Fibroblast of the conjunctiva (primary cell): Measurements from ENCODE around the gene LRMDA.

Experiments
- DNase-seq: peaks from one replicate; pipeline ENCODE4 v3.0.0-alpha.2; 2010; ENCODE audit warnings: low read depth

Gene LRMDA

DNA sequence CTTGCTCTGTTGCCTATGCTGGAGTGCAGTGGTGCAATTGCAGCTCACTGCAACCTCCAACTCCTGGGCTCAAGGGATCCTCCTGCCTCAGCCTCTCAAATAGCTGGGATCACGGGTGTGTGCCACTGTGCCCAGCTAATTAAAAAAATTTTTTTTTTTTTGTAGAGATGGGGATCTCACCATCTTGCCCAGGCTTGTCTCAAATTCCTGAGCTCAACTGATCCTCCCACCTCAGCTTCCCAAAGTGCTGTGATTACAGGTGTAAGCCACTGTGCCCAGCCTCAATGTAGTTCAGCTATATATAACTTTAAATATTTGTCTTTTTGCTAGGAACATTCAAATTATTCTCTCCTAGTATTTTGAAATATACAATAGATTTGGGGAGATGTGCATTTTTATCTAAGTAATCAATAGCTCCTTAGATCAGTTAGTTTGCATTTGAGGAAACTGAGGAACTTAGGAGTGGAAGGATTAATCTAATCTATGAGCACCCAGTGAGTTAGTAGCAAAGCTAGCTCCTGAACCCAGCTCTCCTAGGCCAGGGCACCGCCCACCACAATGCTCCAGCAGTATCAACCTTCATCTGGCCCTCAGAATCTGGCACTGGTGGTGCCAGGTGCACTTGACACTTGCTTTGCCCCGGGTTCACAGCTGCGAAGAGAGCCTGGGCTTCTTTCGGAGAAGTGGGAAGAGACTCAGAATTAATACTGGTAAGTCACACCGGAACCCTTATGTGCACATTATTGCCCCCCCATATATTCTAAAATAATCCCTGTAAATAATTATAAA is 5.9 kb upstream of the LRMDA start:
- DNase-seq: no peak

DNA sequence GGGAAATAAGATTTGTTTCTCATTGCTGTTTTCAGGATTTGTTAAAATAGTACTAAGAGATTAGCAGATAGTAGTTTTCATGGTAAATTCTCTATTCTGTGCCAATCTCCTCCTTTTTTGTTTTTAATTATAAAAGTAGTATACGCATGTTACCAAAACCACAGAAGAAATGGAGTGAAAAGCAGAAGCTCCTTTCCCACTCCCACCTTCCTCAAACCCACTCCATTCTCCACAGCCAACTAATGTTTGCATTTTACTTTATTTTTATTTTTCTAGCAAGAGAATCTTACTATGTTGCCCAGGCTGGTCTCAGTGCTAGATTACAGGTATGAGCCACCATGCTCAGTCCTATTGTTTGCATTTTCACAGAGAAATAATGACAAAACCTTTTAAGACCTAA is 4.5 kb upstream of the LRMDA start:
- DNase-seq: no peak

DNA sequence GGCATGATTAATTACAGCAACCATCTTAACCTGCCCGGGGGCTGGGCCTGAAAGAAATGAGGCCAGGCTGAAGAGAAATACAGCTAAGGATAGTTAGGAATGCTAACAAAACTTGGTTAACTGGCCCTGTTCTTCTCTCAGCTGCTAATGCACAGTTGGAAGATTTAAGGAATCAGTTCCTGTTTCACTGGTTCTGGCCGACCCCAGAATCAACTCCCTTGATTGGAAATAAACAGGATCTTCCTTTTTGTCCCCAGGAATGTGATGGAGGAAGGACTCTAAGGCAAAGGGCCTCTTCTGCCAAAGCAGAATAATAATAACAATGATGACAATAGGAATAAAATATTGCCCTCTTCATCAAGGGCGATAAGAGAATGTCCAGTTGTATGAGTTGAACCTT is 3.5 kb upstream of the LRMDA start:
- no peak for DNase-seq

DNA sequence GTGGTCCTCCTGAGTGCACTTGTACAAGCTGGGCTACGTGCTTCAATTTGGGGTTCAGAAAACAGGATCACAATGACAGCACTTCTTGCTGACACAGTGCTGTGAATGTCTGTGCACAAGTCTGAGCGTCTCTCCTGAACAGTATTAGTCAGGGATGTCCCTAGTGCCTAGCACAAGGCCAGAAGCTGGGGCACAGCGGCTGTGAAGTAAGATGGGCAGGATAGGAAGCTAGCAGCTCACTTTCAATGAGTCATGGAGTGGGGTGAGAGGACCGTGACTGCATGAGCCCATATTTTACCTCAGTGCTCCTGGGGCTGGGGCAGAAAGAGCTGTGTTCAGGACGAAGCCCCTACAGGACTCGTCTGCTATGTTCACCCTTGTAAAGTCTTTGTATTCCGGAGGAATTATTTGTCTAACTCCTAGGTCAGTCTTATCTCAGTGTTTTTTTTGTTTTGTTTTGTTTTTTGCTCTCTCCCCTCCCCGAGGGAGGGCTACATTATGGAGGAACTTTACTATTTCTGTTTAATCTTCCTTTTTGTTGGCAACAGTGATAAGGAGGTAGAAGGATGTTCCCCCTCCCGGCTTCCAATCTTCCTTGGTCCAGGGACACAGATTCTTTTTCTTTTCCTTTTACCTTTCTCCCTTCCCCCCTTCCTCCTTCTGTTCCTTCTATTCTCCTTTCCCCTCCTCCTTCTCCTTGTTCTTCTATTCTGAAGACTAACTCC is 2.8 kb upstream of the LRMDA start:
- DNase-seq: no peak

DNA sequence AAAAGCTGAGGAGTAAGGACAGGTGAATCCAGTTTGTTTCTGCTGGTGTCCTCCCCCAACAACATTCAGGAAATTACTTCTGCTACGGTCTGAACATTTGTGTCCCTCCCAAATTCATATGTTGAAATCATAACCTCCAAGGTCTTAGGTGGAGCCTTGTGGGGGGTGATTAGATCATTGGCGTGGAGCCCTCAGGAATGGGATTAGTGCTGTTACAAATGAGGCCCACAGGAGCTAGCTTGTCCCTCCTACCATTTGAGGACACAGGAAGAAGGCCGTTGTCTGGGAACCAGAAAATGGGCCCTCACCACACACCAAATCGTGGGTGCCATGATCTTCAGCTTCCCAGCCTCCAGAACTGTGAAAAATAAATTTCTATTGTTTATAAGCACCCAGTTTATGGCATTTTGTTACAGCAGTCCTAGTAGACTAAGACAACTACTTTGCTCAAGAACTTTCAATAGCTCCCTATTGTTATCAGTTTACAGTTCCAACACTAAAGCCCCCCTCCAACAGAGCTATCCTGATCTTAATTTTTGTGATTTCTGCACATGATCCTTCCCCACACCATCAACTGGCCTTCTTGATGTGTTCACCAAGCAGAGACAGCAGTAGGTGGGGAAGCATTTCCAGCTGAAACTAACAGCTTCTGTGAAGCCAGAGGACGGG is 2.1 kb upstream of the LRMDA start:
- no peak for DNase-seq

DNA sequence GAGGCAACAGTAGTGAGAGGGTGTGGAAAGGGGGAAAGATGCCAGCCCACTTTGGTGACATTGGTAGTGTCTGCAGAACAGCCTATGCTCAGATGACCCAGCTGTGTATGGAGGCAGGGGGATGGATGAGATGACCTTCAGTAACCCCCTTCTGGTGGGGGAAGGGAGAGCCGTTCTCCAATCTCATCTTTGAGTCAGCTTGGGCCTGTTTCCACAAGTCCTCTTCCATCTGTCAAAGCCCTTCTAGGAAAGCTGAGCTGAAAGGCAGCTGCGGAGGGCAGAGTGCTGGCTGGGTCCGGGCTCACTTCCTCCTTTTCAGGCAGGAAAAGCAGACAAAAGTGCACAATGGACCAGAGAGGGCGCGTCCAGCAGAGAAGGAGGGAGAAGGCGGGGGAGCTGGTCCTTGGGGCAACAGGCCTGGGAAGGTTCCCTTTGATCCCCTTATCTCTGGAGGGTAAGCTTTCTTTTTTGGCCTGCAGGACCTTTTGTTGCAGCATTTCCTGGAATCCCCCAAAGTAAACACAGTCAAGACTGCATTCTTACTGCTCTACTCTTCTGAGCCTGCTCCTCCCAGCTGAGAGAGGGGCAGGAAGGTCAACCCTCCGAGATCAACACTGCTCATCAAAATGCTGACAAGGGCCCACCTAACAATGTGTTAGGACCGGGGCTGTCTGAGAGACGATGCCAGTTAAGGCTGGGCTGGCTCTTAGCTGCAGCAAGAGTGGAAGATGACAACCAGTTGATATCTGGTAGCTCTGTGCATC is 1.2 kb upstream of the LRMDA start:
- no peak for DNase-seq

DNA sequence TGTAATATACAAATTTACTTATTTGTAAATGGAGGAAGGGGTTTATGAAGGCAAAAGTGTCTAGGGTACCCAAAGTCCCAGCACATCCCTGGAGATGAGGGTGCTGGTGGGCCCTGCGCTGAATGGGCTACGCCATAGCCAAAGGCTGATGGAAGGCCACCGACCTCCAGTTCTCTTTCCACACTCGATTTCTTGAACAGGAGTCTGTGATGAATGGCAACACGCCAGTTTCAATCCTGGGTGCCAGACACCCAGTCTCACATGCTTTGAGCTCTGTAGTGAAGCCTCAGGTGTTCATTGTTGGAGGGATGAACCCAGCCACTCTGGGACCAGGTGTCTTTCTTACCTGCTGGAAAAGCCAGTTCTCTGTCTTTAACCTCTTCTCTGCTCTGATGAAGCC is 752 bp downstream of the LRMDA start:
- no peak for DNase-seq

DNA sequence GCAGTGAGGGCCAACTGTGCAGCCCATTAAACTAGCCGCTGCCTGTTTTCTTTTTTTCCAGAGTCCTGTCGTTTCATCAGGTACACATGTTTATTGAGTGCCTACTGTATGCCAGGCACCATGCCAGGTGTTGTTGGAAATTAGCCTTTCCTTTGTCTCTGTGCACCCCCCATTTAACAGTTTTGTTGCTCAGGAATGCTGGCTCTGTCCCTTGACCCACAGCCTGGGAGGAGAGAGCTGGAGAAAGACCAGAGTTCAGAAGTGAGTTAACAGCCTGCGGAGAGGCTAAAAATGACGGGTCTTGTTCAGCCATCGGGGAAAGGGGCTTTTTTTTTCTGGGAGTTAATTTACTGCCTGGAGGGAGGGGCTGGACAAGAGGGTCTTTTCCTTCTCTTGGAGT is 1.3 kb downstream of the LRMDA start:
- no peak for DNase-seq

DNA sequence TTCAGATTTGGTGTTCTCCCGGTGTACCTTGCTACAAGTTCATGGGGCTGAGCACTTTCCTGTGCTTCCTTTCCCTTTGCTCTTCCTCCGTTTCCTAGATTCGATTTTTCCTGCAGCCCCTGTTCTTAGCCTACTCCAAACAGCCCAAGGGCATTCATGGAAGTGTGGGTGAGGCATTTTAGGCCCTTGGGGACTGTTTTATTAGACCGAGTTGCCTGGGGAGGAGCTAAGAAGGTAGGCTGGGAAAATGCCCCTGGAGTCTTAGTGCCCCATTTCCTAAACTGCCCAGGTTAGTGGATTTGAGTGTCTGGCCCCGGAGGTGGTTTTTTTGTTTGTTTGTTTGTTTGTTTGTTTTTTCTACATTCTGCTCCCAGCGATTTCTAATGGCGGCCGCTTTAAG is 1.8 kb downstream of the LRMDA start:
- DNase-seq: no peak

DNA sequence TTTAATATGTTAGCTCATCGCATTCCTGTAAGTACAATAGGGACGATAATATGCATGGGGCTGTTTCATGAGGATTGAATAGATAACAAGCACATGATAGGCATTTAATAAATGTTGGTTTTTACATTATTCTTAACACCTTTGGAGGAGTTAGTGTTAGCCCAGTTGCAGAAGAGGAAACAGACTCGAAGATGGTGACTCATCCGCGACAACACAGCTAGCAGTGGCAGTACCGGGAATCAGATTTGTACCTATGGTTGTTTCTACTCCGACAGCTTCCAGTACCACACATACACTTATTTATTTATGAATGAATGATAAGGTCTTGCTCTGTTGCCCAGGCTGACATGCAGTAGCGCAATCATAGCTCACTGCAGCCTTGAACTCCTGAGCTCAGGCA is 2.9 kb downstream of the LRMDA start:
- no peak for DNase-seq

DNA sequence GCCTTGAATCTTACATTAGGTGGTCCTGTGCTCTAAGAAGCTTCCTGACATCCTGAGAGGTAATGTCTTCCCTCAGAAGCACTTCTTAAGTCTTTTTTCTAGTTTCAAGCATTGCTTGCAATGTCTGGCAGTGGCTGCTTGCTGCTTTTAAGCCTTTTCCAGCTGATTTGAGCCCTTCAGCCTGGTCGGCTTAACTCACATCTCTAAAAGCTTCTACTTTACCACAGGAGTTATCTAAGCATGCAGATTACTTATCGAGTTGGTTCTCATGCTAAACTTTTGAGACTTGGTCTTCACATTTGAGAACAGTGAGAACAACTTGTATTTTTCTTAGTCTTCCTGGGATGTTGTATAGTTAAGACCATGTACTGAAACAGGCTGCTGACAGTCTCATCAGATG is 3.9 kb downstream of the LRMDA start:
- no peak for DNase-seq

DNA sequence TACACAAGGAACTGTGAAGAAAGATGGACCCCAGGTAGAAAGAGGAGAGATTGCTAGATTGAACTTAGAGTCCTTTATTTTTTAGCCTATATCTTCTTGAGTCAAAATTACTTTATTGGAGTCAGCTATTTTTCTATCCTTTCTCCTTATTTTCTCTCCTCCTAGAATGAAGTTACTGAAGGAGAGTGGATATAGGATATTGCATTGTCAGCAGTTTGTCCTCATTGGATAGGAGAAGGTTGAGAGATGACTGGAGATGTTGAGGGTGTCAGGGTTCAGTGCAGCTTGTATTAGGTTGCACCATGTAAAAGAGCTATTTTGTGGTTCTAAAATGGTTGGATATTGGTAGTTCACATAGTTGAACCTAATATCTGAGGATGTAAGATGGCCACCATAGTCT is 5.5 kb downstream of the LRMDA start:
- no peak for DNase-seq

DNA sequence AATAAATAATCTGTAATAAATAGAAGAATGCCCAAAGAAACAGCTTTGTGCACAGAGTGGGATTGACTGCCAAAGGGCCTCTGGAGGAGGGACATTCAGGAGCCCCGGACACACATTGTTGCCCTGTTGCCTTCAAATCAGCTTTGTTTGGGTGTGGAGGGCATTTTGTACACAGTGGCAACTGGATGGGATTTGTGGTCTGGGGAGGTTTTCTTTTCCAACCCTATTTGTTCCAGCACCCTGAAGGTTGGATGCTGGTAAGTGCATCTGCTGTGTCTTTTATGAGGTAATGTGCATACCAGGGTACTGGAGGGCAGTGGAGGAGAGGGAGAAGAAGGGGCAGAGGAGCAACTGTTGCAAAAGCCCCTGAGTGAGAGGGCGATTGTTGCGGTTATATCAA is 6.3 kb downstream of the LRMDA start:
- DNase-seq: no peak

DNA sequence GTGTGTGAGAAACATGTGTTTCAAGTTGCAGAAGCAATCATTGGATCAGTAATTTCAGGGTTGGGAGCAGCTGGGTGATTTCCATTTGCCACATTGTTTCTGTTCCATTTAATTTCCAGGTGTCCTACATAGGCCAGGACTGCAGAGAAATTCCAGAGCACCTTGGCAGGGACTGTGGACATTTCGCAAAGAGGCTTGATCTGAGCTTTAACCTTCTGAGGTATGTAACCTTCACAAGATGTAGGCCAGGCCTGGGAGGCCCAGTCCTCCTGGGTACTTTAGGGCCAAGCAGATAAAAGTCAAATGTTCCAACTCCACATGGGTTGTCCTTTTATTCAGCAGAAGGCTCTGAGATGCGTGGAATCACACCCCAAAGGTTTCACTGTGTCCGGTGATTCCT is 6.9 kb downstream of the LRMDA start:
- DNase-seq: no peak

DNA sequence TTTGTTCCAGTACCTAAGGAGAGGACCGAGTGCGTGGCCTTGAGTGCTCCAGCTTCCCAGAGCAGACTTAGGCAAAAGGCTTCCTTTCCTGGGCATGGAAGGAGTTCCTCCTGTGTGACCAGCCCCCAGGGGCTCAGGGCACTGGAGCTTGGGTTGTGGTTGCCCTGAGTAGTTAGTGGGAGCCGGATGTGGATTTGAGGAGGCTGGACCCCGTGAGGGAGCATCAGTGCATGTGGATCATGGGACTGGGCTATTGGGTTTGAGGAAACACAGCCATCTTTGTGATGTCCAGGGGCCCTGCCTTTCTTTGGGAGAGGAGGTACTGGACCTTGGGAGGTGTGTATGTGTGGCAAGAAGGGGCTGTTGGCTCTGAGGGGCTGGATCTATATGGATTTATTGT is 8.4 kb downstream of the LRMDA start:
- no peak for DNase-seq

DNA sequence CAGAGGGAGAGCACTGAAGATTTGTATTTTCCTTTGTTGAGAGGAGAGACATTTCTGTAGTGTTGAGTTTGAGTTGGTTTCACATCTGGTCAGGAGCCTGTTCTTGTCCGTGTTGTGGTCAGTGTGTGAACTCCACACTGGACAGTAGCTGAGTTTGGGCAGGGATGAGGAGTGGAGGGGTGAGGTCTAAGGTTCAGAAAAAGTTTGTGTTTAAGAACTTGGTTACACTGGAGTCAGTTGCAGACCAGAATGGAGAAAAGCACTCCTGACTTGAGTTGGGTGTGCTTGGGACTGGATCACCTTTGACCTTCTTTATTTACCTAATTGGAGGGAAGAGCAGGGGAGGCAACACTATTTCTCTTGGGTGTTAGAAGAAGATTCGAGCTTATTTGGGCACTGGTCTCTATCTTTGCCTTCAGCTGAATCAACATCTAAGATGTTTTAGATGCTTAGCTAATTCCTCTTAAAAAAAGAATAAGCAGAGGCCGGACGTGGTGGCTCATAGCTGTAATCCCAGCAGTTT is 8.9 kb downstream of the LRMDA start:
- no peak for DNase-seq

DNA sequence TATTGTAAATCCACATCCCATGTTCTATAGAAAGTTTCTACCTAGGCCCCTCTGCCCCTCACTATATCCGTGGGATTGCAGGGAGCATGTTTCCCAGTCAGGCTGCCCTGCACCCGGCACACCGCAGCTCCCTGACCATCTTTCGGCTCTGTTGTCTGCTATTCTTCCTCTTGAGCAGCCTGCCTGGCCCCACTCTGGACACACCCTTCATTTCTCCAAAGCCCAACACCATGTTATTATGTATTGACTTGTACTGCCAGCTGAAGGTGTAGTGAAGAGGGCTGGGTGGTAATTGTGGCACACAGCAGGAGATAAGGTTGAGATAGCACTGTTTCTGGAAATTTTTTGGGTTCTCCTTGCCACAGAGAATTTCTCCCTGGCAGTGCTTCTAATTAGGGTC is 9.8 kb downstream of the LRMDA start:
- no peak for DNase-seq

DNA sequence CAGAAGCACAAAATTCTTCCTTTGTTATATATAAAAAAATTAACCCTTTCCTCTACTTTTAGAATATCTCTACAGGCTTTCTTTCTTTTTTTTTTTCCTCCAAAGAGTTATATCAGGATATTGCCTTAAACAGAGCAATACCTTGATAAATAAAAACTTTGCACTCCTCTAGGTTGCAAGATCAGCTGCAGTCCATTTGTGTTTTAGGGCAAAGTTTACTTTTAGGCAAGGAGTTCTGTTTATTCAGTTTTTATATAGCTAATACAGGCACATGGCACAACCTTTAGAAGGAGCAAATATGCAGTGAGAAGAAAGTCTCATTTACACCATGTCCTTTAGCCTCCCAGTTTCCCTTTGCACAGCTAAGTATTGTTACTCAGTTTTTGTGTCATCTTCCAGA is 10.3 kb downstream of the LRMDA start:
- DNase-seq: no peak

DNA sequence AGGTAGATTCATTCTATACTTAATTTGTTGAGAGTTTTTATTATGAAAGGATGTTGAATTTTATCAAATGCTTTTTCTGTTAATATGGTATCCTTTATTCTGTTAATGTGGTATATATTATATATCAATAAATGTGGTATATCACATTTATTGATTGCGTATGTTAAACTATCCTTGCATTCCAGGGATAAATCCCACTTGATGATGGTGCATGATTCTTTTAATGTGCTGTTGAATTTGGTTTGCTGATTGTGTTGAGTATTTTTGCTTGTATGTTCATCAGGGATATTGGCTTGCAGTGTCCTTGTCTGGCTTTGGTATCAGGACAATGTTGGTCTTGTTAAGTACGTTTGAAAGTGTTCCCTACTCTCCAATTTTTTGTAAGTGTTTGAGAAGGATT is 11.9 kb downstream of the LRMDA start:
- DNase-seq: no peak

DNA sequence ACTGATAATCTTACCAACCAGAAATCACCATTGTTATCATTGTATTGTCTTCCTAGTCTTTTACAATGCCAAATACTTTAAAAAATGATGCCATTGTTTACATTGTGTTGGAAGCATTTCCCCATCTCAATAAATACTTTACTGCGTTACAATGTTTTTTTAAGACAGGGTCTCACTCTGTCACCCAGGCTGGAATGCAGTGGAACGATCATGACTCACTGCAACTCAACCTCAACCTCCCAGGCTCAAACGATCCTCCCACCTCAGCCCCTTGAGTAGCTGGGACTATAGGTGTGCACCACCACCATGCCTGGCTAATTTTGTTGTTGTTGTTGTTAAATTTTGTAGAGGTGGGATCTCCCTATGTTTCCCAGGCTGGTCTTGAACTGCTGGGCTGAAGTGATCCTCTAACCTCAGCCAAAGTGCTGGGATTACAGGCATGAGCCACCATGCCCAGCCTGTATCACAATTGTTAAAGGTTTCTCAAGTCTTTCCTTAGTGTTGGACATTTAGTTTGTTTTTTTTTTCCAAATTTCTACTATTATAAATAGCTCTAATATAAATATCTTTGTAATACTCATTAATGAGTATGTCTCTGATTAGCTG is 13.5 kb downstream of the LRMDA start:
- no peak for DNase-seq

DNA sequence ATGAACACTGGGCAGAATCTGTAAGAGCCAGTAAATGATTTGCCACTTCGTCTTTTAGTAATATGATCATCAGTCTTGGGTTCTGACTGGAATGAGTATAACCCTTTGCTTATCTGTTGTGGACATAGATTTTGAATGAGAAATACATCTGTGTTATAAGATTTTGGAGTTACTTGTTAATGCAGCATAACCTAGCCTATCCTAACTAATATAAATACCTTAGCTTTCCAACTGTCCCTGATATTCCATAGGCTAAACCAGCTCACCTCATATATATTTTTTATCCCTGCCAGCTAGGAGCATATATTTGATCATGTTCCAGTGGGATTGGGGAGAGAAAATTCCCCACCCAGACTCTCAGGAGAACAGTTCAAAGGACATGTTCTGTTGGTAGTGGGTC is 15.1 kb downstream of the LRMDA start:
- no peak for DNase-seq

DNA sequence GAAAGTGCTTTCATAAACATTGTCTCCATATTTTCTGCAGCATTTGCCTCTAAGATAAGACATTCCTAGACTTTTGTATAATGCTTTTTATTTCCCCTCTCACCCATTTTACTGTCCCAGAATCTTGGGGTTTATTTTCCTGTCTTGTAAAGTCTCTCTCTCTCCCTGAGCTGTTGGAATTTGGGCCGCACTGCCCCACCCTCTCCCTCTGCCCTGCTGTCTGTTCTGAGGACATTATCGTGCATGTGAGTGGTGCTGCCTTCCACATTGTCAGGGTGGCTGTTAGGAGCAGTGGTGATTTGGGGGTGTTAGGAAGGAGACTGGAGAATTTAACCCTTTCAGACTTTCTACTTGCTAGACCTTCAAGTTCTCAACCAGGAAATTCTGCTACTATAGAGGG is 16.7 kb downstream of the LRMDA start:
- DNase-seq: no peak
